GM18951 (cell line): ENCODE data around the gene FRMD3.

ENCODE experiments used
- POLR2A ChIP-seq: IDR thresholded peaks from 4 replicates; pipeline ENCODE4 v1.6.1; 2011; ENCODE audit warnings: mild to moderate bottlenecking; ENCODE audit not compliant: insufficient read length, insufficient read depth; ENCODE audit errors: extremely low read depth
- in situ Hi-C: fragments of 300-500 bp; cut with MboI; formaldehyde crosslinking; loops from one replicate; pipeline ENCODE4 v1.12.0; 2022; ENCODE audit warnings: low sequenced_read_pairs, mixed read lengths, inconsistent platforms; ENCODE audit not compliant: unreplicated experiment

FRMD3 gene

GRCh38 chr9:83336706-83337105 lies 201.5 kb downstream of the FRMD3 start:
- in situ Hi-C loops, result loop anchor here (10.0 to 25.0 kb wide), 2 partner anchors 208 to 576 kb away; partner anchors contain the start of gene KIF27
- TF ChIP-seq POLR2A, result no peak

- TF ChIP-seq POLR2A, result no peak
- in situ Hi-C loops, result loop anchor here (10.0 to 25.0 kb wide), 2 partner anchors 210 to 578 kb away; partner anchors contain the start of gene KIF27
Measured at GRCh38 chr9:83334320-83334719, 203.9 kb downstream of the FRMD3 start.

GRCh38 chr9:83330207-83331196 lies 207.7 kb downstream of the FRMD3 start:
- TF ChIP-seq POLR2A, result no peak
- in situ Hi-C loops, result loop anchor here (10.0 to 25.0 kb wide), 2 partner anchors 214 to 582 kb away; partner anchors contain the start of gene KIF27

GRCh38 chr9:83327750-83328622 lies 210.2 kb downstream of the FRMD3 start:
- in situ Hi-C loops, result loop anchor here (25.0 kb wide), 1 partner anchor 584 kb away; the partner anchor contains the start of gene KIF27
- TF ChIP-seq POLR2A, result no peak

GRCh38 chr9:83327323-83327722 lies 210.9 kb downstream of the FRMD3 start:
- in situ Hi-C loops, result loop anchor here (25.0 kb wide), 1 partner anchor 585 kb away; the partner anchor contains the start of gene KIF27
- no peak for TF ChIP-seq POLR2A

- no peak for TF ChIP-seq POLR2A
- in situ Hi-C loops, result no loop called here
Measured at GRCh38 chr9:83323148-83323547, 215.1 kb downstream of the FRMD3 start.

GRCh38 chr9:83322438-83322837 lies 215.8 kb downstream of the FRMD3 start:
- in situ Hi-C loops, result no loop called here
- TF ChIP-seq POLR2A, result no peak

- in situ Hi-C loops, result no loop called here
- no peak for TF ChIP-seq POLR2A
Measured at GRCh38 chr9:83317244-83317643, 221.0 kb downstream of the FRMD3 start.

- in situ Hi-C loops, result no loop called here
- TF ChIP-seq POLR2A, result no peak
Measured at GRCh38 chr9:83315649-83316048, 222.6 kb downstream of the FRMD3 start.

- no peak for TF ChIP-seq POLR2A
- in situ Hi-C loops, result no loop called here
Measured at GRCh38 chr9:83313781-83314180, 224.4 kb downstream of the FRMD3 start.

GRCh38 chr9:83312537-83312936 lies 225.7 kb downstream of the FRMD3 start:
- in situ Hi-C loops, result no loop called here
- TF ChIP-seq POLR2A, result no peak

GRCh38 chr9:83307066-83307724 lies 231.0 kb downstream of the FRMD3 start:
- in situ Hi-C loops, result no loop called here
- TF ChIP-seq POLR2A, result no peak
